Right lung (tissue), 5 donors: Measurements from ENCODE around the gene C1orf53. TPM values are rescaled to one million over a fixed set of nuclear protein-coding genes. Genes with fewer than 3 reads are reported as not detected.

Experiments used
- DNase-seq, 2 donors: peaks; one replicate each; pipeline ENCODE4 v3.0.0-alpha.2; 2013
- polyA plus RNA-seq, 5 donors: library from polyadenylated mRNA; unstranded; fragments of 120-200 nt; gene quantifications; one replicate each; pipeline versions ENCODE4 v1.2.1 to v1.2.3, GENCODE V29; 2013; ENCODE audit warnings: inconsistent platforms in 1 of 5, low replicate concordance in 1 of 5; ENCODE audit not compliant: insufficient read length in 5 of 5, insufficient read depth in 1 of 5

The C1orf53 gene
- polyA plus RNA-seq, 5 donors = 1.7 to 3.4 (median 3.0) TPM

GRCh38 chr1:197907846-197908616 is 5.6 kb downstream of the C1orf53 start:
- no peak for DNase-seq

GRCh38 chr1:197908716-197909220 is 6.3 kb downstream of the C1orf53 start:
- DNase-seq = no peak

- no peak for DNase-seq
Observed at GRCh38 chr1:197909384-197909783, 7.0 kb downstream of the C1orf53 start.

- no peak for DNase-seq
Observed at GRCh38 chr1:197910120-197910991, 7.9 kb downstream of the C1orf53 start.

- no peak for DNase-seq
Observed at GRCh38 chr1:197911111-197911856, 8.9 kb downstream of the C1orf53 start.

- DNase-seq = no peak
Observed at GRCh38 chr1:197911857-197912696, 9.6 kb downstream of the C1orf53 start.

- no peak for DNase-seq
Observed at GRCh38 chr1:197912739-197913494, 10.5 kb downstream of the C1orf53 start.

GRCh38 chr1:197913495-197914276 is 11.3 kb downstream of the C1orf53 start:
- no peak for DNase-seq

- DNase-seq = no peak
Observed at GRCh38 chr1:197914510-197914909, 12.1 kb downstream of the C1orf53 start.

GRCh38 chr1:197915260-197915861 is 12.9 kb downstream of the C1orf53 start:
- no peak for DNase-seq

- no peak for DNase-seq
Observed at GRCh38 chr1:197915862-197916499, 13.6 kb downstream of the C1orf53 start.

- no peak for DNase-seq
Observed at GRCh38 chr1:197916500-197916983, 14.1 kb downstream of the C1orf53 start.

- no peak for DNase-seq
Observed at GRCh38 chr1:197917805-197918651, 15.6 kb downstream of the C1orf53 start.

GRCh38 chr1:197918807-197919345 is 16.4 kb downstream of the C1orf53 start:
- no peak for DNase-seq

GRCh38 chr1:197919346-197920066 is 17.1 kb downstream of the C1orf53 start:
- no peak for DNase-seq

GRCh38 chr1:197920067-197920396 is 17.6 kb downstream of the C1orf53 start:
- DNase-seq = no peak
